HG02763 (cell line): ENCODE data around the gene MPPED2.

Source experiments
- ATAC-seq: cut with Tn5 transposase; IDR thresholded peaks from one replicate; pipeline ENCODE4 v1.9.1; 2021; ENCODE audit warnings: mild to moderate bottlenecking, moderate library complexity; ENCODE audit not compliant: unreplicated experiment

Gene MPPED2

GRCh38 chr11:30423886-30424285, 162.3 kb downstream of the MPPED2 start:
- no peak for ATAC-seq

GRCh38 chr11:30423279-30423648, 162.9 kb downstream of the MPPED2 start:
- ATAC-seq, result no peak

- no peak for ATAC-seq
Measured at GRCh38 chr11:30422447-30423278, 163.5 kb downstream of the MPPED2 start.

GRCh38 chr11:30420233-30420787, 165.8 kb downstream of the MPPED2 start:
- no peak for ATAC-seq

GRCh38 chr11:30414806-30415205, 171.3 kb downstream of the MPPED2 start:
- no peak for ATAC-seq

- no peak for ATAC-seq
Measured at GRCh38 chr11:30414244-30414643, 171.9 kb downstream of the MPPED2 start.

- no peak for ATAC-seq
Measured at GRCh38 chr11:30412509-30412908, 173.6 kb downstream of the MPPED2 start.

- ATAC-seq, result no peak
Measured at GRCh38 chr11:30411383-30411782, 174.8 kb downstream of the MPPED2 start.

GRCh38 chr11:30406978-30407762, 179.0 kb downstream of the MPPED2 start:
- ATAC-seq, result no peak

GRCh38 chr11:30405385-30405784, 180.8 kb downstream of the MPPED2 start:
- ATAC-seq, result no peak

GRCh38 chr11:30404136-30404535, 182.0 kb downstream of the MPPED2 start:
- ATAC-seq, result no peak

GRCh38 chr11:30395751-30396150, 190.4 kb downstream of the MPPED2 start:
- no peak for ATAC-seq

- no peak for ATAC-seq
Measured at GRCh38 chr11:30393012-30393411, 193.1 kb downstream of the MPPED2 start.

GRCh38 chr11:30392221-30392784, 193.8 kb downstream of the MPPED2 start:
- no peak for ATAC-seq

GRCh38 chr11:30388957-30389356, 197.2 kb downstream of the MPPED2 start:
- no peak for ATAC-seq

GRCh38 chr11:30387891-30388861, 198.0 kb downstream of the MPPED2 start:
- no peak for ATAC-seq

- ATAC-seq, result no peak
Measured at GRCh38 chr11:30381879-30382278, 204.3 kb downstream of the MPPED2 start.

GRCh38 chr11:30380846-30381245, 205.3 kb downstream of the MPPED2 start:
- no peak for ATAC-seq

GRCh38 chr11:30377347-30377746, 208.8 kb downstream of the MPPED2 start:
- no peak for ATAC-seq

GRCh38 chr11:30370164-30370563, 216.0 kb downstream of the MPPED2 start:
- no peak for ATAC-seq
